BE2C (cell line): Measurements from ENCODE around the gene PERP. TPM values are rescaled to one million over a fixed set of nuclear protein-coding genes. Genes with fewer than 3 reads are reported as not detected.
A peak's percentile ranks its signal among the peaks of the same experiment; 100 is the strongest.

Source experiments
- DNase-seq: peaks from one replicate; pipeline ENCODE4 v3.0.0-alpha.2; 2020
- H3K27me3 ChIP-seq: fragments of 250-450 bp; sonication (Bioruptor Pico); 2 replicates; pipeline ENCODE4 v1.5.1; 2020; ENCODE audit warnings: mild to moderate bottlenecking
- H3K36me3 ChIP-seq: fragments of 250-450 bp; sonication (Bioruptor Pico); 2 replicates; pipeline ENCODE4 v1.5.1; 2020; ENCODE audit warnings: mild to moderate bottlenecking
- H3K4me1 ChIP-seq: fragments of 250-450 bp; sonication (Bioruptor Pico); 2 replicates; pipeline ENCODE4 v1.5.1; 2020
- H3K4me3 ChIP-seq: 2 replicates; pipeline ENCODE4 v1.5.1; 2011; ENCODE audit warnings: low read depth, low read length
- H3K9me3 ChIP-seq: fragments of 250-450 bp; sonication (Bioruptor Pico); 2 replicates; pipeline ENCODE4 v1.5.1; 2020
- CTCF ChIP-seq: IDR thresholded peaks from 2 replicates; pipeline ENCODE4 v1.5.1; 2012; ENCODE audit warnings: mild to moderate bottlenecking, low read depth, low read length
- polyA plus RNA-seq: library from polyadenylated mRNA; unstranded; fragments of >200 nt; gene quantifications from one replicate; pipeline ENCODE4 v1.2.1, GENCODE V29; 2012; ENCODE audit warnings: low read depth, missing spikeins; ENCODE audit not compliant: insufficient read length, insufficient read depth

The PERP gene
- polyA plus RNA-seq = not detected

- Histone ChIP-seq H3K9me3 (no peaks in the 10 kb centered on the region; the same call in 1 of the 2 replicates), H3K36me3 (no peaks in the 10 kb centered on the region), H3K4me1 (no peaks in the 10 kb centered on the region), H3K27me3 (peaks cover 58% of the 10 kb centered on the region), H3K4me3 (peak within 1 kb of the TSS; percentile 11)
- no peak for TF ChIP-seq CTCF
- DNase-seq = peak; percentile 33
These were observed at the start of gene PERP for GRCh38 chr6:138107078-138107751. Gene PERP (minus strand): TSS chr6:138107419. CDS start chr6:138107340, 79 bp downstream.

DNA sequence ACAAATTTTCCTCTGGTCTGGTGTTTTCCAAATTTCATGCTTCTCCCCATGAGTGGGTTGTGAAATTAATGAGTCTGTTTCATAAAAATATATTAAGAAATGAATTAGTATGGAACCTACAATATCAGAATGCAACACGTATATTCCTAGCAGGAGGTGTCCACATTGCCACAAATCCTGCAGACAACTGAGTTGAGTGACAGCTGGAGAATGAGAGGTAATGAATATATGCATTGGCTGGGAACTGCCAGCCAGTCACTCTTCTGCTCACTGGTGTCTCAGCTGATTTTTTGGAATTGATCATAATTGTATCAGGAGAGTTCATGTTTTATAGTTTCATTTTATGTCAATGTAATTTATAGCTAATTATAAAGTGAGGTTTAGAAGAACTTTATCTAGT, 48.2 kb upstream of the PERP start:
- DNase-seq = no peak
- no peaks in the 10 kb centered on the region for H3K9me3 ChIP-seq
- TF ChIP-seq CTCF = no peak
- no peak overlapping the region for H3K4me3 ChIP-seq
- H3K36me3 ChIP-seq = no peaks in the 10 kb centered on the region
- H3K27me3 ChIP-seq = peaks cover 6% of the 10 kb centered on the region
- no peaks in the 10 kb centered on the region for H3K4me1 ChIP-seq

DNA sequence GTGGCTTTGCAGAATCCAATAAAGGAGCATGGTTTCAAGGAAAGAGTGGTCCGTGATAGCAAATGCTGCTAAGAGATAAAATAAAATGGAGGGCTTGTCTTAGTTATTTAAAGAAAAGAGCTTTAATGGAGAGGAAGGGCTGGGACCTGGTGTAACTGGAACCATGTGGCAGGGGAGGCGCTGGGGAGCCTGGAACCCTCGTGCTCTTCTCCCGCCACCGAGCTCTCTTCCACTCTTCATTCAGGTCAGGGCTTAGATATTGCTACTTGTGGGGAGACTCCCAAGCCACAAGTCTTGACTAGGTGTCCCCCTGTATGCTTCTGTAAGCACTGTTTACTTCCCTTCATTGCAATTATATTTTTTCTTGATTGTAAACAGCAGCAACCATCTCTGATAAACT, 39.3 kb upstream of the PERP start:
- H3K36me3 ChIP-seq = no peaks in the 10 kb centered on the region
- no peaks in the 10 kb centered on the region for H3K27me3 ChIP-seq
- H3K4me1 ChIP-seq = no peaks in the 10 kb centered on the region
- no peak overlapping the region for H3K4me3 ChIP-seq
- H3K9me3 ChIP-seq = no peaks in the 10 kb centered on the region
- no peak for TF ChIP-seq CTCF
- DNase-seq = no peak

DNA sequence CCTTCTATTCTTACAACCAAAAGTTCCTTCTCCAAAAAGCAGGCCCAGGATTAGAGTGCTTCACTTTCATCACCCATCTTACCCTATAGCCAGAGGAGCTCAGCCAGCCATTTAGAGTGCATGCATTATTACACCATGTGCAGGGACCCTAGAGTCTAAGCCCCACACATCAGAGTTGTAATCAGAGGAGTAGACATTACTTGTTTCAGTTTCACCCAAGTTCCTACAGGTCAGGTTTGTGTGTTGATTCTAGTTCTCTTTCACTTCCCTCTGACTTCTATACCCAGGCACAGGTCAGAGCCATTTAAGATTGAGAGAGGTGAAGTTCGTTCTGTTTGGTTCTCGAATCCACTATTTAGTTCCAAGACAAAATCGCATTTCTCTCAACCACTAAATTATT, 38.2 kb upstream of the PERP start:
- Histone ChIP-seq H3K4me3 (no peak overlapping the region), H3K9me3 (no peaks in the 10 kb centered on the region), H3K36me3 (no peaks in the 10 kb centered on the region), H3K4me1 (no peaks in the 10 kb centered on the region), H3K27me3 (no peaks in the 10 kb centered on the region)
- DNase-seq = no peak
- no peak for TF ChIP-seq CTCF

DNA sequence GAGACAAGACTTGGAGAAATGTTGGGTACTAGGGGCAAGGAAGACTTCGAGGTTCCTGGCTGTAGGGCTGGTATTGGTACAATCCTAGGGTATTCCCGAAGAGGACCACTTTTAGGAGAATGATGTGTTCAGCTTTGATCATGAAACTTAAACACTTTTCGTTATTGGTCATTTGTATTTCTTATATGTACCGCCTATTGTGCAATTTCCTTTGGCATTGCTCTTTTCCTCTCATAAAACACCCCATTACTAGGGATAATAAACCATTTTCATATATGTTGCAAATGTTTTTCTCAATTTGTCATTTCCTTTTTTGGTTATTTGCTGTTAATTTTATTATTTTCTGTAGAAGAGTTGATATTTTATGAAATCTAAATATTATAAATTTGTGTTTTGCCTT, 35.6 kb upstream of the PERP start:
- TF ChIP-seq CTCF = no peak

DNA sequence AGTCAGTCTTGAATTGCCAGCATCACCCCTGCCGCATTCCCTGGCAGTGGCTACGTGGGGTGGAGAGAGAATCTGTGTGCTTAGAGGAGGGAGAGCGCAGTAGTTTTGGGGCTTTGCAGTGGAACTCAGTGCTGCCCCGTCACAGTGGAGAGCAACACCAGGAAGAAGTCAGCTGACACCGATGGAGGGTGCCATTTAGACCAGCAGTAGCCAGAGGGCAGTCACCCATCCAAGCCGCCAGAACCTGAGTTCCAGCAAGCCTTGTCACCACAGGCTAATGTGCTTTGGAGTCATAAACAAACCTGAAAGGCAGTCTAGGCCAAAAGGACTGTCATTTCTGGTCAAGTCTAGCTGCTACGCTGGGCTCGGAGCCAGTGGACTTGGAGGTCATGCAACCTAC, 22.0 kb upstream of the PERP start:
- TF ChIP-seq CTCF = no peak
- no peak for DNase-seq
- H3K4me3 ChIP-seq = no peak overlapping the region
- no peaks in the 10 kb centered on the region for H3K4me1 ChIP-seq
- H3K9me3 ChIP-seq = no peaks in the 10 kb centered on the region
- H3K27me3 ChIP-seq = no peaks in the 10 kb centered on the region
- no peaks in the 10 kb centered on the region for H3K36me3 ChIP-seq

More for the DNA sequence above, 35.6 kb upstream of the PERP start:
- no peak overlapping the region for H3K4me3 ChIP-seq
- H3K9me3 ChIP-seq = no peaks in the 10 kb centered on the region
- DNase-seq = no peak
- H3K4me1 ChIP-seq = no peaks in the 10 kb centered on the region
- H3K36me3 ChIP-seq = no peaks in the 10 kb centered on the region
- no peaks in the 10 kb centered on the region for H3K27me3 ChIP-seq
